PC-3 (cell line): ENCODE results near the gene PRKAR1A. TPM values are rescaled to one million over a fixed set of nuclear protein-coding genes. Genes with fewer than 3 reads are reported as not detected.

ENCODE experiments used
- ATAC-seq: fragments of 200-7000 bp; cut with Tn5 transposase; 2 replicates; pipeline ENCODE4 v1.9.1; 2020; ENCODE audit warnings: mild to moderate bottlenecking, moderate library complexity
- BruUV-seq: library from RNA; stranded (reverse); fragments of 400-500 nt; replicated peaks from 2 replicates; lab custom pipeline; 2021; lab: Mats Ljungman, UMichigan
- CTCF ChIA-PET: fragments of 300-600 bp; sonication (Branson Sonifier 250); formaldehyde crosslinking; loops from one replicate; lab custom pipeline; 2022; ENCODE audit warnings: antibody characterized with exemption; lab: Charles Lee
- POLR2A ChIA-PET: fragments of 300-600 bp; sonication (Branson Sonifier 250); formaldehyde crosslinking; loops from one replicate; lab custom pipeline; 2022; ENCODE audit warnings: antibody characterized with exemption; ENCODE audit not compliant: unreplicated experiment; lab: Charles Lee
- DNase-seq: peaks from one replicate; pipeline ENCODE4 v3.0.0-alpha.2; 2015
- H2AFZ ChIP-seq: fragments of 300-600 bp; sonication (generic); 2 replicates; pipeline ENCODE4 v1.6.0; 2016; ENCODE audit warnings: antibody characterized with exemption, low read length
- H3F3A ChIP-seq: fragments of 300-600 bp; sonication (generic); one replicate; pipeline ENCODE4 v1.6.0; 2017; ENCODE audit warnings: antibody characterized with exemption, low read length, control low read depth, mild to moderate bottlenecking; ENCODE audit not compliant: unreplicated experiment
- H3K27ac ChIP-seq: fragments of 300-600 bp; sonication (generic); 2 replicates; pipeline ENCODE4 v1.5.1; 2016; ENCODE audit warnings: mild to moderate bottlenecking, low read length
- H3K27me3 ChIP-seq: fragments of 300-600 bp; sonication (generic); 2 replicates; pipeline ENCODE4 v1.6.1; 2016; ENCODE audit warnings: low read length, mixed read lengths
- H3K36me3 ChIP-seq: fragments of 300-600 bp; sonication (generic); 2 replicates; pipeline ENCODE4 v1.6.1; 2016; ENCODE audit warnings: low read depth, mixed run types, low read length, mixed read lengths
- H3K4me1 ChIP-seq: fragments of 300-600 bp; sonication (generic); 2 replicates; pipeline ENCODE4 v1.5.1; 2016; ENCODE audit warnings: low read length; ENCODE audit not compliant: insufficient read depth
- H3K4me2 ChIP-seq: fragments of 300-600 bp; sonication (generic); 2 replicates; pipeline ENCODE4 v1.6.0; 2016; ENCODE audit warnings: low read length
- H3K4me3 ChIP-seq: fragments of 300-600 bp; sonication (generic); 2 replicates; pipeline ENCODE4 v1.5.1; 2016; ENCODE audit warnings: mild to moderate bottlenecking, low read length, mixed read lengths
- H3K79me2 ChIP-seq: fragments of 300-600 bp; sonication (generic); 2 replicates; pipeline ENCODE4 v1.6.1; 2017; ENCODE audit warnings: low read length, mixed read lengths
- H3K9ac ChIP-seq: fragments of 300-600 bp; sonication (generic); 2 replicates; pipeline ENCODE4 v1.6.0; 2016; ENCODE audit warnings: mild to moderate bottlenecking, low read length
- H3K9me2 ChIP-seq: fragments of 300-600 bp; sonication (generic); replicated peaks from 2 replicates; pipeline ENCODE4 v1.6.1; 2016; ENCODE audit warnings: mixed run types, low read length, mixed read lengths
- H3K9me3 ChIP-seq: fragments of 300-600 bp; sonication (generic); 2 replicates; pipeline ENCODE4 v1.6.1; 2016; ENCODE audit warnings: low read length, mixed read lengths
- H4K20me1 ChIP-seq: fragments of 300-600 bp; sonication (generic); 2 replicates; pipeline ENCODE4 v1.6.1; 2016; ENCODE audit warnings: low read length, mixed read lengths
- EZH2 ChIP-seq: fragments of 300-600 bp; sonication (generic); IDR thresholded peaks from one replicate; pipeline ENCODE4 v1.6.1; 2017; ENCODE audit warnings: antibody characterized with exemption, mild to moderate bottlenecking, low read length; ENCODE audit not compliant: unreplicated experiment
- EZH2phosphoT487 ChIP-seq: fragments of 300-600 bp; sonication (generic); IDR thresholded peaks from 2 replicates; pipeline ENCODE4 v1.6.1; 2018; ENCODE audit warnings: mild to moderate bottlenecking, antibody characterized with exemption, low read length, borderline replicate concordance
- intact Hi-C: fragments of 100-400 bp; cut with micrococcal nuclease; formaldehyde crosslinking; loops from 2 replicates; pipeline ENCODE4 v1.9.0; 2023
- total RNA-seq: library from RNA; depleted of rRNA; stranded (reverse); fragments of >200 nt; gene quantifications from 2 replicates; pipeline ENCODE4 v1.2.3, GENCODE V29; 2014
- TF ChIP-seq, protein P1 (sequence below): fragments of 300-600 bp; sonication (generic); conservative IDR thresholded peaks from 2 replicates; pipeline ENCODE4 v1.5.1; 2017; ENCODE audit warnings: antibody characterized with exemption, low read depth, mild to moderate bottlenecking, low read length

The PRKAR1A gene
- total RNA-seq, 1 experiment from 2014 or later = 214 TPM

DNA sequence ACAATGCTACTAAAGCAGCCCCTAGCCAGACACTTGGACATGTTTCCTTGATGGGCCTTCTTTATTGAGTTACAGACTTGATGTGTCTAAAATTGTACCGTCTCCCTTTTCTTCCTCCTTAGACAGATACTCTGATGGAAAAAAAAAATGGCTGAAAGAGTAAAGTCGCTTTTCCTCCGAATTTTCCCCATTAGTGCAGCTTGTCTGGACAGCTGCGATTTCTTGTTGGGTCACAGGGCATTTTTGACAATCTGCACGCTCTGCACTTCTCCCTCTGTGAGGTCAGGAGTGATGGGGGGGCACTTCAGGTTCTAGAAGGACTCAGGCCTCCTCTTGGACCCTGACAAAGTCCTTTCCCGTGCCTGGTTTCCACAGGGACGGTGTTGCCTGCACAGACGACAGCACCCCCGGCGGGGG is 968 bp upstream of the PRKAR1A start:
- intact Hi-C loops = no loop called here
- no peak for DNase-seq
- H3K4me3 ChIP-seq = peak overlapping the region; percentile 86

DNA sequence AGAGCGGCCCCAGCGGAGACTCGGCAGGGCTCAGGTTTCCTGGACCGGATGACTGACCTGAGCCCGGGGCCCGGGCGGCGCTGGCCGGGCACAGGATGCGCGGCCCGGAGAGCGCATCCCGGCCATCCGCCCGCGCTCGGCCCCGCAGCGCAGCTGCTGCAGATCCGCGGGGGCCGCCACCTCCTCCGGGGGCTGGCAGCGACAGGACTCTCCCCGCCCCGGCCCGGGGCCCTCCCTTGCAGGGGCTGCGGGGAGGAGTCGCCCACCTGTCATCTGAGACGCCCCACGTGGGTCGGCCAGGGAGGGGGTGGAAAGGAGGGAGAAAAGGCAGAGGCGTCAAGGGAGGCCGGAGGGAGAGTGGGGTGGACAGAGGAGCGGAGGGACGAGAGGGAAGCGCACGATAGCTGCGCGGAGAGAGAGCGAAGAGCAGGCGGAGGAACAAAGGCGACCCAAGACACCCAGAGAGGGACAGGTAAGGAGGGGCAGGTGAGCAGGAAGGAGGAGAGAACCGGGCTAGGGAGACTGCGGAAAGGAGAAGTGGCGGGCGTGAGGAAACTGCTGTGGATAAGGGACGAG is 471 bp upstream of the PRKAR1A start:
- ATAC-seq (peak; percentile 67), DNase-seq (peak; percentile 78)
- POLR2A ChIA-PET = interaction anchor here (0.5 to 0.8 kb wide), 2 partner anchors 31 to 201 kb away, joined by 3 to 6 read pairs; no protein-coding TSS in a partner anchor
- BruUV-seq = no TSS peak
- peak overlapping the region; percentile 84 for H3K27ac ChIP-seq
- TF ChIP-seq, protein P1, sequence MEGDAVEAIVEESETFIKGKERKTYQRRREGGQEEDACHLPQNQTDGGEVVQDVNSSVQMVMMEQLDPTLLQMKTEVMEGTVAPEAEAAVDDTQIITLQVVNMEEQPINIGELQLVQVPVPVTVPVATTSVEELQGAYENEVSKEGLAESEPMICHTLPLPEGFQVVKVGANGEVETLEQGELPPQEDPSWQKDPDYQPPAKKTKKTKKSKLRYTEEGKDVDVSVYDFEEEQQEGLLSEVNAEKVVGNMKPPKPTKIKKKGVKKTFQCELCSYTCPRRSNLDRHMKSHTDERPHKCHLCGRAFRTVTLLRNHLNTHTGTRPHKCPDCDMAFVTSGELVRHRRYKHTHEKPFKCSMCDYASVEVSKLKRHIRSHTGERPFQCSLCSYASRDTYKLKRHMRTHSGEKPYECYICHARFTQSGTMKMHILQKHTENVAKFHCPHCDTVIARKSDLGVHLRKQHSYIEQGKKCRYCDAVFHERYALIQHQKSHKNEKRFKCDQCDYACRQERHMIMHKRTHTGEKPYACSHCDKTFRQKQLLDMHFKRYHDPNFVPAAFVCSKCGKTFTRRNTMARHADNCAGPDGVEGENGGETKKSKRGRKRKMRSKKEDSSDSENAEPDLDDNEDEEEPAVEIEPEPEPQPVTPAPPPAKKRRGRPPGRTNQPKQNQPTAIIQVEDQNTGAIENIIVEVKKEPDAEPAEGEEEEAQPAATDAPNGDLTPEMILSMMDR = no peak; the same call in 1 of the 2 replicates
- no peak for TF ChIP-seq EZH2phosphoT487
- no peaks in the 10 kb centered on the region for H3K27me3 ChIP-seq
- H3F3A ChIP-seq = no peaks in the 10 kb centered on the region
- CTCF ChIA-PET = interaction anchor here (0.7 to 0.9 kb wide), 2 partner anchors 22 to 37 kb away, joined by 3 to 4 read pairs; no protein-coding TSS in a partner anchor
- peaks cover 36% of the 10 kb centered on the region for H4K20me1 ChIP-seq
- peaks cover 17% of the 10 kb centered on the region for H3K36me3 ChIP-seq
- peak overlapping the region; percentile 86 for H3K4me3 ChIP-seq
- peaks cover 45% of the 10 kb centered on the region for H3K79me2 ChIP-seq
- peak overlapping the region; percentile 87 for H3K4me2 ChIP-seq
- no peaks in the 10 kb centered on the region for H3K9me3 ChIP-seq
- H3K9me2 ChIP-seq = no peaks in the 10 kb centered on the region
- H3K9ac ChIP-seq = peak overlapping the region; percentile 89
- H2AFZ ChIP-seq = peak overlapping the region; percentile 77
- intact Hi-C loops = loop anchor here (2.0 kb wide), 2 partner anchors 55 to 247 kb away; partner anchors contain the start of gene WIPI1
- H3K4me1 ChIP-seq = peaks cover 50% of the 10 kb centered on the region

More for the DNA sequence above, 968 bp upstream of the PRKAR1A start:
- H3F3A ChIP-seq = no peaks in the 10 kb centered on the region
- no peaks in the 10 kb centered on the region for H3K9me3 ChIP-seq
- peaks cover 41% of the 10 kb centered on the region for H3K79me2 ChIP-seq
- no TSS peak for BruUV-seq
- H3K36me3 ChIP-seq = peaks cover 13% of the 10 kb centered on the region
- H3K9me2 ChIP-seq = no peaks in the 10 kb centered on the region
- no peak for ATAC-seq
- peaks cover 46% of the 10 kb centered on the region for H3K4me1 ChIP-seq
- peaks cover 33% of the 10 kb centered on the region for H4K20me1 ChIP-seq
- CTCF ChIA-PET = interaction anchor here (0.7 kb wide), 1 partner anchor 36 kb away, joined by 3 read pairs; no protein-coding TSS in a partner anchor
- peak overlapping the region; percentile 77 for H2AFZ ChIP-seq
- peak overlapping the region; percentile 84 for H3K27ac ChIP-seq
- POLR2A ChIA-PET = no interaction called here
- peak overlapping the region; percentile 89 for H3K9ac ChIP-seq
- H3K27me3 ChIP-seq = no peaks in the 10 kb centered on the region
- H3K4me2 ChIP-seq = peak overlapping the region; percentile 87
- TF ChIP-seq, protein P1 = 0 out of 2 replicates have a peak, but pooled peaks have one; percentile 18
- TF ChIP-seq EZH2 (no peak), EZH2phosphoT487 (no peak)
